ENCODE measurements around the gene PTPRO.

DNA sequence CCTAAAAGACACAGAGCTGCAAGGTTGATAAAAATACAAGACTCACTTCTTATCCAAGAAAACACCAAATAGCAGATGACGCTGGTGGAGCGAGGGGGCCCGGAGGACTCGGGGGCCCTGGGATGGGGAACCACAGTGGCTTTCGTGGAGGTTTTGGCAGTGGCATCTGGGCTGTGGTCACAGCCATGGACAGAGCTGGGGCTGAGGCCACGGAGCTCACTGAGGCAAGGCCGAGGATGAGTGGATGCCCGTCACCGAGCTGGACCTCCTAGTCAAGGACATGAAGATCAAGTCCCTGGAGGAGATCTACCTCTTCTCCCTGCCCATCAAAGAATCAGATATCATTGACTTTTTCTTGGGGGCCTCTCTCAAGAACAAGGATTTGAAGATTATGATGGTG lies 117.2 kb downstream of the PTPRO start:
- TF ChIP-seq, protein P1, sequence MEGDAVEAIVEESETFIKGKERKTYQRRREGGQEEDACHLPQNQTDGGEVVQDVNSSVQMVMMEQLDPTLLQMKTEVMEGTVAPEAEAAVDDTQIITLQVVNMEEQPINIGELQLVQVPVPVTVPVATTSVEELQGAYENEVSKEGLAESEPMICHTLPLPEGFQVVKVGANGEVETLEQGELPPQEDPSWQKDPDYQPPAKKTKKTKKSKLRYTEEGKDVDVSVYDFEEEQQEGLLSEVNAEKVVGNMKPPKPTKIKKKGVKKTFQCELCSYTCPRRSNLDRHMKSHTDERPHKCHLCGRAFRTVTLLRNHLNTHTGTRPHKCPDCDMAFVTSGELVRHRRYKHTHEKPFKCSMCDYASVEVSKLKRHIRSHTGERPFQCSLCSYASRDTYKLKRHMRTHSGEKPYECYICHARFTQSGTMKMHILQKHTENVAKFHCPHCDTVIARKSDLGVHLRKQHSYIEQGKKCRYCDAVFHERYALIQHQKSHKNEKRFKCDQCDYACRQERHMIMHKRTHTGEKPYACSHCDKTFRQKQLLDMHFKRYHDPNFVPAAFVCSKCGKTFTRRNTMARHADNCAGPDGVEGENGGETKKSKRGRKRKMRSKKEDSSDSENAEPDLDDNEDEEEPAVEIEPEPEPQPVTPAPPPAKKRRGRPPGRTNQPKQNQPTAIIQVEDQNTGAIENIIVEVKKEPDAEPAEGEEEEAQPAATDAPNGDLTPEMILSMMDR (IDR thresholded peaks at IDR 0.05) = no peak
- no peak for TF ChIP-seq POLR2A (IDR thresholded peaks at IDR 0.05)
